ENCODE results near the gene NECTIN1.

NECTIN1 gene

GRCh38 chr11:119679346-119679745 is 49.7 kb downstream of the NECTIN1 start:
- Histone ChIP-seq H3K36me3 (replicated peaks; ENCODE audit: low read depth, low read length) (peaks cover 55% of the 10 kb centered on the region), H2AFZ (ENCODE audit: low read depth, low read length) (no peak overlapping the region), H3K9ac (ENCODE audit: low read length) (no peak overlapping the region), H3K27ac (ENCODE audit: low read length) (no peak overlapping the region), H3K4me1 (ENCODE audit: low read length) (peaks cover 30% of the 10 kb centered on the region), H4K20me1 (ENCODE audit: insufficient read depth, low read length) (peaks cover 28% of the 10 kb centered on the region), H3K27me3 (ENCODE audit: low read depth, low read length) (no peaks in the 10 kb centered on the region), H3K4me3 (ENCODE audit: low read length) (no peak overlapping the region), H3K79me2 (ENCODE audit: low read length) (peaks cover 62% of the 10 kb centered on the region), H3K9me3 (ENCODE audit: insufficient read depth, low read length) (0 out of 2 replicates have a peak, but pooled peaks cover 3% of the 10 kb centered on the region), H3K4me2 (ENCODE audit: low read length) (no peak overlapping the region)
- no peak for TF ChIP-seq EZH2phosphoT487 (IDR thresholded peaks at IDR 0.05; ENCODE audit: low read depth)
- TF ChIP-seq, protein P1, sequence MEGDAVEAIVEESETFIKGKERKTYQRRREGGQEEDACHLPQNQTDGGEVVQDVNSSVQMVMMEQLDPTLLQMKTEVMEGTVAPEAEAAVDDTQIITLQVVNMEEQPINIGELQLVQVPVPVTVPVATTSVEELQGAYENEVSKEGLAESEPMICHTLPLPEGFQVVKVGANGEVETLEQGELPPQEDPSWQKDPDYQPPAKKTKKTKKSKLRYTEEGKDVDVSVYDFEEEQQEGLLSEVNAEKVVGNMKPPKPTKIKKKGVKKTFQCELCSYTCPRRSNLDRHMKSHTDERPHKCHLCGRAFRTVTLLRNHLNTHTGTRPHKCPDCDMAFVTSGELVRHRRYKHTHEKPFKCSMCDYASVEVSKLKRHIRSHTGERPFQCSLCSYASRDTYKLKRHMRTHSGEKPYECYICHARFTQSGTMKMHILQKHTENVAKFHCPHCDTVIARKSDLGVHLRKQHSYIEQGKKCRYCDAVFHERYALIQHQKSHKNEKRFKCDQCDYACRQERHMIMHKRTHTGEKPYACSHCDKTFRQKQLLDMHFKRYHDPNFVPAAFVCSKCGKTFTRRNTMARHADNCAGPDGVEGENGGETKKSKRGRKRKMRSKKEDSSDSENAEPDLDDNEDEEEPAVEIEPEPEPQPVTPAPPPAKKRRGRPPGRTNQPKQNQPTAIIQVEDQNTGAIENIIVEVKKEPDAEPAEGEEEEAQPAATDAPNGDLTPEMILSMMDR (IDR thresholded peaks at IDR 0.05; ENCODE audit: low read depth, low read length): no peak

GRCh38 chr11:119678351-119678750 is 50.6 kb downstream of the NECTIN1 start:
- no peak overlapping the region for H3K4me2 ChIP-seq (ENCODE audit: low read length)
- peaks cover 21% of the 10 kb centered on the region for H4K20me1 ChIP-seq (ENCODE audit: insufficient read depth, low read length)
- no peak overlapping the region for H3K4me3 ChIP-seq (ENCODE audit: low read length)
- H3K79me2 ChIP-seq (ENCODE audit: low read length): peaks cover 52% of the 10 kb centered on the region
- H3K9ac ChIP-seq (ENCODE audit: low read length): no peak overlapping the region
- peaks cover 40% of the 10 kb centered on the region for H3K4me1 ChIP-seq (ENCODE audit: low read length)
- H2AFZ ChIP-seq (ENCODE audit: low read depth, low read length): no peak overlapping the region
- H3K9me3 ChIP-seq (ENCODE audit: insufficient read depth, low read length): 0 out of 2 replicates have a peak, but pooled peaks cover 3% of the 10 kb centered on the region
- H3K27me3 ChIP-seq (ENCODE audit: low read depth, low read length): no peaks in the 10 kb centered on the region
- TF ChIP-seq EZH2phosphoT487 (IDR thresholded peaks at IDR 0.05; ENCODE audit: low read depth): no peak
- TF ChIP-seq, protein P1 (IDR thresholded peaks at IDR 0.05; ENCODE audit: low read depth, low read length): no peak
- no peak overlapping the region for H3K27ac ChIP-seq (ENCODE audit: low read length)
- peaks cover 56% of the 10 kb centered on the region for H3K36me3 ChIP-seq (replicated peaks; ENCODE audit: low read depth, low read length)

- Histone ChIP-seq H3K9me3 (ENCODE audit: insufficient read depth, low read length) (0 out of 2 replicates have a peak, but pooled peaks cover 3% of the 10 kb centered on the region), H3K4me2 (ENCODE audit: low read length) (no peak overlapping the region), H3K4me1 (ENCODE audit: low read length) (peaks cover 45% of the 10 kb centered on the region), H3K4me3 (ENCODE audit: low read length) (no peak overlapping the region), H3K27ac (ENCODE audit: low read length) (no peak overlapping the region), H2AFZ (ENCODE audit: low read depth, low read length) (no peak overlapping the region), H3K9ac (ENCODE audit: low read length) (no peak overlapping the region), H3K27me3 (ENCODE audit: low read depth, low read length) (no peaks in the 10 kb centered on the region), H3K36me3 (replicated peaks; ENCODE audit: low read depth, low read length) (peaks cover 61% of the 10 kb centered on the region), H4K20me1 (ENCODE audit: insufficient read depth, low read length) (peaks cover 16% of the 10 kb centered on the region), H3K79me2 (ENCODE audit: low read length) (peaks cover 50% of the 10 kb centered on the region)
- TF ChIP-seq, protein P1 (IDR thresholded peaks at IDR 0.05; ENCODE audit: low read depth, low read length): no peak
- TF ChIP-seq EZH2phosphoT487 (IDR thresholded peaks at IDR 0.05; ENCODE audit: low read depth): no peak
These were observed 51.2 kb downstream of the NECTIN1 start for GRCh38 chr11:119677840-119678239.

DNA sequence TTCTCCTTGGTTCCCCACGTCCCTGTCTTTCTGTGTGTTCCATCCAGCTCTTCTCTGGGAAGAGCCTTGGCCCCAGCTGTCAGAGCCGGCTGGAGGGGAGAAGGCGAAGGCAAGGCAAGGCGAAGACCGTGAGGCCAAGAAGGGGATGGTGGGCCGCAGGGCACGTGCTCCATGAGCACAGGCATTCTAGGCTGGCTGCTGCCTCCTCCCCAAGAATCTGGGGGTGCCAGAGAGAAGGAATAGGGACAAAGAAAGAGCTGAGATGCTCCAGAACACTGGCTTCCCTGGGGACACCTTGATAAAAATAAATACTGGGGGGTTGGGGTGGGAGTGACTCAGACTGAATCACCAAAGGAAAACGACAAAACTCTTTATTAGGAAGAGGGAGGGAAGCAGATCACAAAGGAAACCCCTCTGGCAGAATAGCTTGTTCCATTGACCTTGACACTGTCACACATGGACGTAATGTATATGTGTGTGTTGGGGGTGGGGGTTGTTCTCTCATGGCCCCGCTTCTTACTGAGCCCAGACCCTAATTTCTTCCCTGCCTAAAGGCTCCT is 52.5 kb downstream of the NECTIN1 start:
- Histone ChIP-seq H3K27ac (ENCODE audit: low read length) (peak overlapping the region; percentile 42; the same call in 1 of the 2 replicates), H3K79me2 (ENCODE audit: low read length) (peaks cover 48% of the 10 kb centered on the region), H4K20me1 (ENCODE audit: insufficient read depth, low read length) (peaks cover 6% of the 10 kb centered on the region), H3K9me3 (ENCODE audit: insufficient read depth, low read length) (0 out of 2 replicates have a peak, but pooled peaks cover 3% of the 10 kb centered on the region), H3K27me3 (ENCODE audit: low read depth, low read length) (no peaks in the 10 kb centered on the region), H3K4me2 (ENCODE audit: low read length) (no peak overlapping the region), H3K4me3 (ENCODE audit: low read length) (no peak overlapping the region), H3K4me1 (ENCODE audit: low read length) (peaks cover 58% of the 10 kb centered on the region), H3K36me3 (replicated peaks; ENCODE audit: low read depth, low read length) (peaks cover 73% of the 10 kb centered on the region), H3K9ac (ENCODE audit: low read length) (no peak overlapping the region), H2AFZ (ENCODE audit: low read depth, low read length) (no peak overlapping the region)
- TF ChIP-seq, protein P1 (IDR thresholded peaks at IDR 0.05; ENCODE audit: low read depth, low read length): no peak
- TF ChIP-seq EZH2phosphoT487 (IDR thresholded peaks at IDR 0.05; ENCODE audit: low read depth): no peak
